Measurements from ENCODE around the gene CDS2.
A peak's percentile ranks its signal among the peaks of the same experiment; 100 is the strongest.

The CDS2 gene

GRCh38 chr20:5149892-5150225 is 23.1 kb downstream of the CDS2 start:
- TF ChIP-seq CTCF (IDR thresholded peaks at IDR 0.05; ENCODE audit: low read depth, low read length), result no peak
- no peak overlapping the region for H3K4me3 ChIP-seq (replicated peaks in 1 of 2; ENCODE audit: low read depth in 2 of 2, low read length in 2 of 2)
- DNase-seq (ENCODE audit: low read depth in 2 of 2), result no peak

GRCh38 chr20:5150226-5151076 is 23.6 kb downstream of the CDS2 start:
- peak; percentile 16 to 73 for DNase-seq (ENCODE audit: low read depth in 2 of 2)
- H3K4me3 ChIP-seq (replicated peaks in 1 of 2; ENCODE audit: low read depth in 2 of 2, low read length in 2 of 2), result no peak overlapping the region
- no peak for TF ChIP-seq CTCF (IDR thresholded peaks at IDR 0.05; ENCODE audit: low read depth, low read length)

GRCh38 chr20:5153152-5153467 is 26.3 kb downstream of the CDS2 start:
- DNase-seq (ENCODE audit: low read depth in 2 of 2), result no peak
- no peak for TF ChIP-seq CTCF (IDR thresholded peaks at IDR 0.05; ENCODE audit: low read depth, low read length)
- H3K4me3 ChIP-seq (replicated peaks in 1 of 2; ENCODE audit: low read depth in 2 of 2, low read length in 2 of 2), result no peak overlapping the region

- DNase-seq (ENCODE audit: low read depth in 2 of 2), result peak in 1 of 2 donors; percentile 25
- no peak overlapping the region for H3K4me3 ChIP-seq (replicated peaks in 1 of 2; ENCODE audit: low read depth in 2 of 2, low read length in 2 of 2)
- no peak for TF ChIP-seq CTCF (IDR thresholded peaks at IDR 0.05; ENCODE audit: low read depth, low read length)
These were observed 27.1 kb downstream of the CDS2 start for GRCh38 chr20:5153612-5154542.

- no peak for TF ChIP-seq CTCF (IDR thresholded peaks at IDR 0.05; ENCODE audit: low read depth, low read length)
- no peak for DNase-seq (ENCODE audit: low read depth in 2 of 2)
- H3K4me3 ChIP-seq (replicated peaks in 1 of 2; ENCODE audit: low read depth in 2 of 2, low read length in 2 of 2), result no peak overlapping the region
These were observed 27.7 kb downstream of the CDS2 start for GRCh38 chr20:5154543-5154925.

- TF ChIP-seq CTCF (IDR thresholded peaks at IDR 0.05; ENCODE audit: low read depth, low read length), result no peak
- no peak for DNase-seq (ENCODE audit: low read depth in 2 of 2)
- no peak overlapping the region for H3K4me3 ChIP-seq (replicated peaks in 1 of 2; ENCODE audit: low read depth in 2 of 2, low read length in 2 of 2)
These were observed 28.6 kb downstream of the CDS2 start for GRCh38 chr20:5155404-5155803.
